HG03354 (cell line): Measurements from ENCODE around the gene KIF5C.
"Not testable (repeated sequence)": the region's sequence is repeated elsewhere in the genome, so short reads cannot be mapped to it uniquely, and the experiment has no call there.

Experiments
- ATAC-seq: cut with Tn5 transposase; IDR thresholded peaks from one replicate; pipeline ENCODE4 v1.9.1; 2021; ENCODE audit warnings: mild to moderate bottlenecking; ENCODE audit not compliant: unreplicated experiment, poor library complexity, severe bottlenecking

KIF5C gene

DNA sequence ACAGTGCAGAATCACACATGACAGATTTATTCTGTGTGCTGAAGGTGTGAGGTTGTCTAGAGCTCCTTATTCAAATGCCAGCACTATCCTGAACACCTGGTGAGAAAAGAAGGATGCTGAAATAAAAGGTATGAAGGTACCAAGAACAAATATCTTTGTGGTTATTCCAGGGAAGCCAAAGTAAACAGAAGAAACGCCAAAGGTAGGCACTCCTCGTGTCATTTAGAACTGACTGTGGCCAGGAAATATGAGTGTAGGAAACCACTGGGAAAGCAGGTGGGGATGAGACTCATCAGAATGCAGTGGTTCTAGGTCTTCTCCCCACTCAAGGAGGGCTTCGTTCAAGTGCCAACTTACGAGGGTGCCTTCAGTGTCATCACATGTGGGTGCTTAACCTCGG is 80.8 kb downstream of the KIF5C start:
- ATAC-seq, result no peak

GRCh38 chr2:148957023-148957422 is 82.0 kb downstream of the KIF5C start:
- no peak for ATAC-seq

GRCh38 chr2:148959745-148960144 is 84.7 kb downstream of the KIF5C start:
- ATAC-seq, result no peak

DNA sequence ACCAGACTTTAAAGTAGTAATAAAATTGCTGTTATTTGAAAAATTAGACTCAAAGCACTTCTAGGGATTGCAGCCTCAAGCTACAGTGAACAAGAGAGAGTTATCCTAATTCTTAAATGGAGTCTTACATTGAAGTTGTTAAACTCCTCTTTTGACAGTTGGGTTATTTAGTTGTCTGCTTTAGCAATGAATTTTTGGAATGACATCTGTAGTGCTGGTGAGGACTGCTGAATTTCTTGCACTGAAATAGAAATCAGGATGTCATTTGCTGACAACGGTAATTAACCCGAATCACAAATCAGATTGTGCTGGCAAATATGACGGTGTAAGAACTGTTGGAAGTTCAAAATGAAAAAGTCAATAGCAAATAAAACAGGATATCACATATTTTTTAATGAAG is 85.5 kb downstream of the KIF5C start:
- ATAC-seq, result no peak

DNA sequence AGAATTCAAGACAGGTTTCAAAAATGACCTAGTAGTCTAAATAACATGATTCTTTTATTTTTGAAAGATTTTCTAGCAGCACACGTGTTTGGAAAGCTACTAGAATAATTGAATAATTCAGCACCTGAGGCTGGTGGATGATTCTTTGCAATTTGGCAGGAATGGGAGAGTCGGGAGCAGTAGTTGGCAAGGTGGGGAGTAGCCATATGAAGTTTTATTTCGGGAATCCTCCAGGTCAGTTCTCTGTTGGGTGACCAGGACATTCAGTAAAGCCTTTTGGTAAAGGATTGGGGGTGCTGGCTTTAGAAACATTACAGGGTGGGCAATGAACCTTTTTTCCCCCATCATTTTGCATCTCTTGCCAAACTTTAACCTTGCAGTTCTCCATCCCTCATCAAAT is 88.4 kb downstream of the KIF5C start:
- no peak for ATAC-seq

DNA sequence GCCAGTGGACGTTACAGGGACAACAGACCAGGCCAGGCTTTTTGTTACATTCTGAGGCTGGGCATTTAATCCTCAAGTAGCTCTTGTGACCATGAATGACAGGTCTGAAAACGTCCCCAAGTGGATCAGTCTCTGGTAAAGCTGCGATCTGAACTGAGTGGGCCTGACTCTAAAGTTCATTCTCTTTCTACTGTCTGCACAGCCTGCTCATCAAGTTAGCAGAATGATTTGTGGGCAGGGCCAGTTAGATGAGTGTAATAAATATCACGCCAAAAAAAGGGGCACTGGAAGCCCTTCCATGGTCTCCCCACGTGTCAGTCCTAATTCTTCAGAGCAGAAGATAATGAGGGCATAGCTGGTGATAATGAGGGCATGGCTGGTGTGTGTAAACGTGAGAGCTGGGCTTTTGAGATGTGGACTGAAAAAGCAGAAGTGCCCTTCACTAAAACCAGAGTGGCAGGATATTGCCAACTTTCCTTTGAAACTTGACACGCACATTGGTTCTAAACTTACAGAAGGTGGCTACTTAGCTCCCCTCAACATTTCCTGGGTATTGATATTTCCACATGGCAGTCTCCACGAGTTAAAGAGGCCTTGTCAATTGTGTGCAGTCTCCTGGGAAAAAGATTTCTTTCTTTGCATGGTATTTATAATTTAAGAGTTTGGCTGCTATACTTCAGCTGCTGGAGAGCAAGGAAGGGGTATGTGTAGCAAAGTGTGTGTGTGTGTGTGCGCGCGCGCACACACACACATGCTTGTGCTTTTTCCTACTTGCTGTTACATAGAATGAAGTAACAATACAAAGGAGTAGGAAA is 90.8 kb downstream of the KIF5C start:
- no peak for ATAC-seq

DNA sequence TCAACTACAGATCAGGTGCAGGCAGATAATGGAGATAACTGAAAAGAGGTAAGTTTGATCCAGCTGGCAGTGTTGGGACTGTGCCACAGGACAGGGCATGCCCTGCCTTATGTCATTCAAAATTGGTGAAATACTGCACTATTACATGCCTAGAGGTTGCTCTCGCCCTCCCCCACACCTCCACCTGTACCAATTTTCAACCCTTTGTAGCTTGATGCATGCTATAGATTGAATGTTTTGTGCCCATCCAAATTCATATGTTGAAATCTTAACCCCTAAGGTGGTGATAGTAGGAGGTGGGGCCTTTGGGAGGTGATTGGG is 91.4 kb downstream of the KIF5C start:
- ATAC-seq, result no peak

DNA sequence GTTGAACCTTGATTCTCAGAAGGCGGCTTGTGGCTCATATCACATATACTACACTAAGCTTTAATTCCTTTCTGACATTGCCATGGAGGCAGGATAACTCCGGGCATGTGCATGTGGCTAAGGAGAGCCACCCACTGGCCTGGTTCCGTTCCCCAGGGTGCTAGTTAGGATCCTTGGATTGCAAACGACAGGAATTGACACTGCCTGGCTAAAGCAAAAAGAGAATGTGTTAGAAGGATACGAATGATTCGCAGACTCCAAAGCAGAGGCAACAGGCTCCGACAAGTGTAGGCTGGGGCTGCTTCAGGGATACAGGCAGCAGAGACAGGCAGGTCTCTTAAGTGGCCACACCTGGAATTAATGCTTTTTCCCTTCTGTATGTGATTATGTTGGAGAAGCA is 92.0 kb downstream of the KIF5C start:
- no peak for ATAC-seq

DNA sequence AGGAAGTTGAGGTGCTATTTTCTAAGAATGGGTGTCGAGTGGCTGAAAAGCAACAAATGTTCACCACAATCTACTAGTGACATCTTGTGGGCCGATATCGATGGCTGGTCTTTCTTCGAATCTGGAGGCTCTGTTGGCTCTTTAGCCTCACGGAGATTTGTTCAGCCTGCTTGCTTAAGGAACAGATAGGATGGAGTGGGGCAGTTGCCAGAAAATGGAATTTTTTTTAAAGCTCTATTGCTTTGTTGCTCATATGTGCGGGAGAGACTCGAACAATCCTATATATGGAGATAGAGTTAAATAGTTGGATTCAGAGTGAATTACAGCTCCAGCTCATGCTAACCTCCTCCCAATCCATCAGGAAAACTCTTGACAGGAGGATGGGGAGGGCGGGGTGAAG is 92.6 kb downstream of the KIF5C start:
- no peak for ATAC-seq

DNA sequence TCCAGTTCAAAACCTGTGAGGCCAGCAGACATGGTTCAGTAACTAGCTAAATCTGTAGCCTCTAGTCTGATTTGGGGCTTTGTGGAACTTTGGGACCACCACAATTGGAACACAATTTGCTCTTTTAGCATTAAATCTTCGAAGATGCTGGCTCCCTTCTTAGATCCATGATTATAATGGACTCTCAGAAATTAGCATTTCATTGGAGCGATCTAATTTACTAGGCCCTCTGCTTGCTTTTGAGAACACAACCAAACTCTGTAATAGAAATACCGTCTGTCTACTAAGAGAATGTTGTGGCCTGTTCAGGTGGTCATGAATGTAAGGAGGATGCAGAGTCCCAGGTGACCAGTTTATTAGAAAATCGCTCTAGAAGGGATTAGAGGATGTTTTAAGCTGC is 93.3 kb downstream of the KIF5C start:
- no peak for ATAC-seq

DNA sequence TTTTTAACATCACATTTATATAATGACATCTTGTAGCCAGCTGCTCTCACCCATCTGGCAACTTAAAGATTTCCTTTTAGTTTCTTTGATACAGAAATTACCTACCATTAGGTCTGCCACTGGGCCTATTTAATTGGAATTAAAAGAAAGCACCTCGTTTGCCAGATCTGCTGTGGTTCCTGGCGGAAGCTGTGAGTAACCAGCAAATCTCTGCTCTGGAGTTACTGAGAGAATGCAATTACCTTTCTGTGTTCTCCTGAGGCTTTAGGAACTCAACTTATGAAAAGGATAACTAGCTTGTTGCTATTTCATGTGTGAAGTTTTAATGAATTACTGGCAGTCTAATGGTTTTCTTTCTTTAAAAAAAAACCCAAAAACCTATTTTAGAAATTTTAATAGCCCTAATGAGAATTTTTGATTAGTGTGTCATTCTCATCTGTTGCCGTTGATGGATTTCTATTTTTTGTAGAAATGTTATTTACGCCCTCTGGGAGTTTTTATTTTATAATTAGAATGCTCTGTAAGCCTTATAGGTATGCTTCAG is 93.8 kb downstream of the KIF5C start:
- no peak for ATAC-seq

GRCh38 chr2:148969659-148970061 is 94.6 kb downstream of the KIF5C start:
- ATAC-seq, result no peak

DNA sequence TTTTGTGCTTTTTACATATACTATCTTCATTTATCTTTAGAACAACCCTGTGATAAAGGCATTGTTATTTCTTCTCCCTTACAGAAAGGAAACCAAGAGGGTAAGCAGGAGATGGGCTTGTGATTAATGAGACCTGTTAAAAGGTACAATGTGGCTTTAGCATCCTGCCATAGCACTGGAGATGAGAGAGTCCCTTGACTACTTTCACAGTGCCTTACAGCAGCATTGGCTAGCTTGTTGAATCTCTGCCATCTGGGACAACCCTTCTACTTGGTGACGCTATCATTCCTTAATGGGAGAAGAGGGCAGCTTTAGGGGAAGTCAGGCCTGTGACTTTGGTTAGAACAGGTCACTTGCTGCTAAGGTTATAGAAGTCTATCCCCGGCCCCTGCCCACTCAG is 95.4 kb downstream of the KIF5C start:
- no peak for ATAC-seq

GRCh38 chr2:148971547-148971946 is 96.5 kb downstream of the KIF5C start:
- ATAC-seq, result peak; percentile 60

GRCh38 chr2:148974095-148974494 is 99.1 kb downstream of the KIF5C start:
- ATAC-seq, result no peak

DNA sequence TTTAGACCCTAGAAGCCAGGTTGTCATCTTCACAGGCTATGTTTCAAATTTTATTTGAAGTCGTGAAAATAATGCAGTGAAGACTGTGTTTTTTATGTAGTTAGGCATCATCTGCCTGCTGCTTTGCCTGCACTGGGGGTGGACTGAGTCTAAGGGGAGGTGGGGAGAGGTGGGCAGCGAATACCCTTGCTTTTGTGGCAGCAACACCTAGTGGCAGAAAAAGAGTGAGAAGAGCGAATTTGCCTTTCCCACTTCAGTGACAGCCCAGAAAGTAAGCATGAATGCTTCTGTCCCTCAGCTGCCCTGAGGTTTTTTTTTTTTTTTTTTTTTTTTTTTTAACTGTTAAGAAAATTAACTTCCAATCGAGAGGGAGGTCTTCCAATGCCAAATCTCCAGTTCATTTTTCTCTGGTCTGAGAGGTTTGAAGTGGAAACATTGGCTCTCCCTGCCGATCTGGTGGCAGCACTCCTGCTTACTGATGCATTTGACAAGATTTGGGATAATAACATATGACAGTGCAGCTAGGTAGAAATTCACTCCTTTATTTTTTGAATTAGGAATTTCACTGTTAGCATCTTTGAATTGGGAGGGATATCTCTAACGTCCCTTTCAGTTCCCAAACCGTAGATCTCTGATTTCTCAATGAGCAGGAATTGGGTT is 103.1 kb downstream of the KIF5C start:
- no peak for ATAC-seq

DNA sequence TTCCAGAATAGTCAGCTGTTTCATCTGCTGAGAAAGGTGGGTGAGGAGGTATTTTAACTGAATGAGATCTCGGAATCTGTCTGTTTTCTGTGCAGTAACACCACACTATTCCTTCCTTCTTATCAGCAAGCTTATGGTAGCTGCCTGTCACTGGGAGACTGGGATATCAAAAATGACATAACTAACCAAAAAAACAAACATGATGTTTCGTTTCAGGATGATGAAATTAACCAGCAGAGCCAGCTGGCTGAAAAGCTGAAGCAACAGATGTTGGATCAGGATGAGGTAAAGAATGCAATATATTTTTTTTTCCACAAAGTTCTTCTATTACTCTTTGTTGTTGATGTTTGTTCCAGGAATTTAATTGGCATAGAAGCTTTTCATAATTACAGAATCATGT is 103.7 kb downstream of the KIF5C start:
- no peak for ATAC-seq

DNA sequence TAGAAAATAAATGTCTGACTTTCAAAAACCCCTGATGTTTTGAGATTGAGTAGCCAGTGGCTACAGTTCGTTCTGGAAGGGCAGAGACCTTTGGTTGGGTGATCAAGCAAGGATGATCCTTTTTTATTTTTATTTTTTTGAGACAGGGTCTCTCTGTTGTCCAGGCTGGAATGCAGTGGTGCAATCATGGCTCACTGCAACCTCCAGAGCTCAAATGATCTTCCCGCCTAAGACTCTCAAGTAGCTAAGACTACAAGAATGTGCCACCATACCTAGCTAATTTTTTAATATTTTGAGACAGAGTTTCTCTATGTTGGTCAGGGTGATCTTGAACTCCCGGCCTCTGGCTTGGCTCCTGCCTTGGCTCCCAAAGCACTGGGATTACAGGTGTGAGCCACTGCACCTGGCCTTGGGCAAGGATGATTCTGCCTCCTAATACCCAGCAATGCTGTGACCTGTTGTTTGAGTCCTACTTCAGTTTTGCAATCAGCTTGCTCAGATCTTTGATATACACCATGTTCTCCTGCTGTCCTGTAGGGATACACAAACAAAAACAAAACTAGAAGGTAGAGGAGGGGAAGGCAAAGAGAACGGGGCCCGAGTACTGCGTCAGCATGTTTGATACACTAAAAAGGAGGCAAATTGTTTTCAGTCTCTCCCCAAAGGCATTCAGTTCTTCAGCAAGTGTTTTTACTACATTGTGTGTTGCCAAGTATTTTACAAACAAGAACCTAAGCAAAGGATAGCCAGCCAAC is 104.3 kb downstream of the KIF5C start:
- ATAC-seq, result no peak

DNA sequence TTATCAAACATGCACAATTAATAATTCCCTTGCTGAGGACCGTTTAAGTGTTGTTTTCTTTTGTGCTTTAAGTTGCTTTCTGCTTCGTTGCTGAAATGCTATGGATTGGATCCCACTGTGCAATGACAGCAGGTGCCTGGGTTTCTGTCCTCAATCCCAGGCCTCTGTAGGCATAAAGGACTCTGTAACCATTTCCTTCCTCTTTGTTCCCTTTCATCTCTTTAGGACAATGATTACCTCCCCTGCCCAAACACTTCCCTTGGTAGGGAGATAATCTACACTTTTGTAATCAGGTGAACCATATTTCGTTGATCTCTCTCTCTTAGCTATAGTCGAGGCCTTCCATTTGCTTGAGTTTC is 104.9 kb downstream of the KIF5C start:
- no peak for ATAC-seq

DNA sequence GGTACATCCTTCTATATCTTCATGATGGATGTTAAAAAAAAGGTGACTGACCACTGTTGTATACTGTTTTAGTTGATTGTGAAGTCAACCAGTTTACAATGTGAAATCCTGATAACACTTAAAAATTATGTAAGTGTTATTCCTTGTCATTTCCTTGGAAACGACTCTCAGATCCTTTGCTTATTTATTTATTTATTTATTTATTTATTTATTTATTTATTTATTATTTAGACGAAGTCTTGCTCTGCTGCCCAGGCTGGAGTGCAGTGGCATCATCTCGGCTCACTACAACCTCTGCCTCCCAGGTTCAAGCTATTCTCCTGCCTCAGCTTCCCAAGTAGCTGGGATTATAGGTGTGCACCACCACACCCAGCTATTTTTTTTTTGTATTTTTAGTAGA is 105.5 kb downstream of the KIF5C start:
- ATAC-seq, result not testable (repeated sequence)

DNA sequence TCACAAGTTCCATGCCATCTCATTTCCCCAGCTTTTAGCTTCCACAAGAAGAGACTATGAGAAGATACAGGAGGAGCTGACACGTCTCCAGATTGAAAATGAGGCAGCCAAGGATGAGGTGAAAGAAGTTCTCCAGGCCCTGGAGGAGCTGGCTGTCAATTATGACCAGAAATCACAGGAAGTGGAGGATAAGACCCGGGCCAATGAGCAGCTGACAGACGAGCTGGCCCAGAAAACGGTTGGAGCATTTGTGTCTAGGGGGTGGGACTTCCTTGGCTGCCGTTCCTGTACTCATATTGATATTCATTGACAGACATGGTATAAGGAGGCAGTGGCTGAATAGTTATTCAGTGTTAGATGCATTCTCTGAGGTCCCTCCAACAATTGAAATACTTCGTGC is 106.3 kb downstream of the KIF5C start:
- ATAC-seq, result no peak
